BE2C (cell line): ENCODE measurements around the gene FAM118B.
A peak's percentile ranks its signal among the peaks of the same experiment; 100 is the strongest.

ENCODE experiments used
- DNase-seq: peaks from one replicate; pipeline ENCODE4 v3.0.0-alpha.2; 2020
- H3K27me3 ChIP-seq: fragments of 250-450 bp; sonication (Bioruptor Pico); 2 replicates; pipeline ENCODE4 v1.5.1; 2020; ENCODE audit warnings: mild to moderate bottlenecking
- H3K36me3 ChIP-seq: fragments of 250-450 bp; sonication (Bioruptor Pico); 2 replicates; pipeline ENCODE4 v1.5.1; 2020; ENCODE audit warnings: mild to moderate bottlenecking
- H3K4me1 ChIP-seq: fragments of 250-450 bp; sonication (Bioruptor Pico); 2 replicates; pipeline ENCODE4 v1.5.1; 2020
- H3K4me3 ChIP-seq: 2 replicates; pipeline ENCODE4 v1.5.1; 2011; ENCODE audit warnings: low read depth, low read length
- H3K9me3 ChIP-seq: fragments of 250-450 bp; sonication (Bioruptor Pico); 2 replicates; pipeline ENCODE4 v1.5.1; 2020
- CTCF ChIP-seq: IDR thresholded peaks from 2 replicates; pipeline ENCODE4 v1.5.1; 2012; ENCODE audit warnings: mild to moderate bottlenecking, low read depth, low read length

The FAM118B gene

GRCh38 chr11:126267650-126268049 lies 56.1 kb downstream of the FAM118B start:
- Histone ChIP-seq H3K36me3 (peaks cover 49% of the 10 kb centered on the region), H3K9me3 (no peaks in the 10 kb centered on the region), H3K27me3 (no peaks in the 10 kb centered on the region), H3K4me1 (no peaks in the 10 kb centered on the region), H3K4me3 (peak overlapping the region; percentile 92)
- no peak for DNase-seq
- no peak for TF ChIP-seq CTCF

DNA sequence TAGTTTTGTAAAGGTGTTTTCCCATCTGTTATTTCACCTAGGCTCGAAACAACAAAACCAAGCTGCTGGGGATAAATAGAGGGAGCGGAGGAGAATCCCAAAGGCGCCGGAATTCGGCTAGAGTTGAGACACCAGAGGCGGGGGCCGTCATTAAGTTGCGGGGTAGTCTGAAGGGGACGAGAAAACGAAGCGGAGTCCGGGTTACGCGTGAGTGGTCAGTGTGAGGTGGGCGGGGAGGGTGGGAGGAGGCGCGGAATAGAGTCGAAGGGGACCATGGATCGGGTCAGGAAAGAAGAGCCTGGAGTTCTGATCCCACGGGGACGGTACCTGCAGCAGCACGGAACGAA lies 56.8 kb downstream of the FAM118B start:
- no peaks in the 10 kb centered on the region for H3K9me3 ChIP-seq
- no peaks in the 10 kb centered on the region for H3K4me1 ChIP-seq
- DNase-seq, result no peak
- H3K27me3 ChIP-seq, result no peaks in the 10 kb centered on the region
- TF ChIP-seq CTCF, result no peak
- peaks cover 48% of the 10 kb centered on the region for H3K36me3 ChIP-seq
- H3K4me3 ChIP-seq, result peak overlapping the region; percentile 92

DNA sequence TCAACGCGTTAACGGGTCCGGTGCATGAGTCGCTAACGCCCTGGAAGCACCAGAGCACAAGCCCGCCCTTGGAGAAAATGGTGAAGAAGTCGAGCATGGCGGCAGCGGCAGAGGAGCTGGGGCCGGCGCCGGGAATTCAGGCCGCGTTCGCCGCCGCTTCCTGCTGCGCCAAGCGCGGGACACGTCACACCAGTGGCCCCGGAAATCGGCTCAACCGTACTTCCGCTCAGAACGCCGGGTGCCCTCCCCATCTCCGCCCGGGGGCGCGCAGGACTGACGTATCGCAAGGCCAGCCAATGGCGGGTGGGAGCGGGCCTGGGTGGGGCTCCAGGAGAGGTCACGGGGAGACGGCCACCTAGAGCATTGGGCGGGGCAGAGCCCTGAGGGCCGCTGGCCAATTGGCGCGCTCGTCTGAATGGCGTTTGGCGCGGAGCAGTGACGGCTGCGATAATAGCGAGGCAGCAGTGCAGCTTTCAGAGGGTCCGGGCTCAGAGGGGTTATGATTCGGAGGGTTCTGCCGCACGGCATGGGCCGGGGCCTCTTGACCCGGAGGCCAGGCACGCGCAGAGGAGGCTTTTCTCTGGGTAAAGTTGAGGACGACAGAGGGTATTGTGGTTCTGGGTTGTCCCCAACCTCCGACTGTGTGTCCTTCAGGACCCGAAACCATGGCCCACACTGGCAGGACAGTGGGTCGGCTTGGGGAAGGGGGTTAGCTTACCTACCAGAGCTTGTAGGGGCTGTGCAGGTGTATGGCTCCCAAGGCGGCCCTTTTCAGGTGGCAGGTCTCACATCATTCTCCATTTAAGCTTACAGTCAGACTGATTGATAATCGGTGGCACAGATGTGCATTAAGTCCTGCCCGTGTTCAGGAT lies 57.4 kb downstream of the FAM118B start, which contains the start of the genes FOXRED1 and SRPRA:
TSS of gene FOXRED1 (plus strand) at position 447 of the 872 bp plus-strand sequence. CDS start at position 500, 53 bp downstream.
TSS of gene SRPRA (minus strand) at position 188 of the 872 bp plus-strand sequence. CDS start at position 97, 91 bp downstream.
- Histone ChIP-seq H3K4me3 (peak within 1 kb of the TSS; percentile 92), H3K27me3 (no peaks in the 10 kb centered on the region), H3K36me3 (peaks cover 48% of the 10 kb centered on the region), H3K4me1 (no peaks in the 10 kb centered on the region), H3K9me3 (no peaks in the 10 kb centered on the region)
- TF ChIP-seq CTCF, result no peak
- peak; percentile 100 for DNase-seq

DNA sequence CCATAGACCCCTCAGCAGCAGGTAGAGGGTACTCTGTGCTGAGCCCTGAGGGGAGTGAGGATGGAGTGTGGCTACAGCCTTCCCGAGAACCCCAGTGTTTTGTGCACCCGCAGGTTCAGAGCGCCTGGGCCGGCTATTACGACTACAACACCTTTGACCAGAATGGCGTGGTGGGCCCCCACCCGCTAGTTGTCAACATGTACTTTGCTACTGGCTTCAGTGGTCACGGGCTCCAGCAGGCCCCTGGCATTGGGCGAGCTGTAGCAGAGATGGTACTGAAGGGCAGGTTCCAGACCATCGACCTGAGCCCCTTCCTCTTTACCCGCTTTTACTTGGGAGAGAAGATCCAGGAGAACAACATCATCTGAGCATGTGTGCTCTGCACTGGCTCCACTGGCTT lies 65.7 kb downstream of the FAM118B start:
- peaks cover 5% of the 10 kb centered on the region for H3K4me1 ChIP-seq
- no peak for TF ChIP-seq CTCF
- H3K36me3 ChIP-seq, result peaks cover 30% of the 10 kb centered on the region
- no peaks in the 10 kb centered on the region for H3K9me3 ChIP-seq
- no peak for DNase-seq
- H3K4me3 ChIP-seq, result no peak overlapping the region
- H3K27me3 ChIP-seq, result no peaks in the 10 kb centered on the region

DNA sequence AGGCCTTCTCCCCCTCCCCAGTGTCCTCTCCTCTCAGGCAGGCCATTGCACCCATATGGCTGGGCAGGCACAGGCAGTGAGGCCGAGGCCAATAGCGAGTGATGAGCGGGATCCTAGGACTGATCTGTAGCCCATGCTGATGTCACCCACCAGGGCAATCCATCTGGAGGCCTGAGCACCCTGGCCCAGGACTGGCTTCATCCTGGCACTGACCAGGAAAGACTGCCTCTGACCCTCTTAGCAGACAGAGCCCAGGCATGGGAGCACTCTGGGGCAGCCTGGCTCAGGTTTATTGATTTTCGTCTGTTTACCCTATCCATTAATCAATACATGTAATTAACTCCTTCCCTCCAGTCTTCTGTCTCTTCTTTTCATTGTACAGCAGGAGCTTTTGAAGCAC lies 66.2 kb downstream of the FAM118B start:
- Histone ChIP-seq H3K27me3 (no peaks in the 10 kb centered on the region), H3K36me3 (peaks cover 30% of the 10 kb centered on the region), H3K4me1 (peaks cover 6% of the 10 kb centered on the region), H3K9me3 (no peaks in the 10 kb centered on the region), H3K4me3 (no peak overlapping the region)
- DNase-seq, result no peak
- TF ChIP-seq CTCF, result no peak

- Histone ChIP-seq H3K27me3 (no peaks in the 10 kb centered on the region), H3K4me3 (no peak overlapping the region), H3K36me3 (peaks cover 16% of the 10 kb centered on the region), H3K9me3 (no peaks in the 10 kb centered on the region), H3K4me1 (peaks cover 6% of the 10 kb centered on the region)
- DNase-seq, result no peak
- TF ChIP-seq CTCF, result no peak
Observed at GRCh38 chr11:126279191-126279590, 67.6 kb downstream of the FAM118B start.
